HG03196 (cell line): ENCODE data around the gene LAMA2.

ENCODE experiments used
- ATAC-seq: cut with Tn5 transposase; IDR thresholded peaks from one replicate; pipeline ENCODE4 v1.9.1; 2021; ENCODE audit not compliant: unreplicated experiment

Gene LAMA2

GRCh38 chr6:129507059-129507807, 624.3 kb downstream of the LAMA2 start:
- ATAC-seq: no peak

- no peak for ATAC-seq
These were observed 624.9 kb downstream of the LAMA2 start for GRCh38 chr6:129507846-129508245.

DNA sequence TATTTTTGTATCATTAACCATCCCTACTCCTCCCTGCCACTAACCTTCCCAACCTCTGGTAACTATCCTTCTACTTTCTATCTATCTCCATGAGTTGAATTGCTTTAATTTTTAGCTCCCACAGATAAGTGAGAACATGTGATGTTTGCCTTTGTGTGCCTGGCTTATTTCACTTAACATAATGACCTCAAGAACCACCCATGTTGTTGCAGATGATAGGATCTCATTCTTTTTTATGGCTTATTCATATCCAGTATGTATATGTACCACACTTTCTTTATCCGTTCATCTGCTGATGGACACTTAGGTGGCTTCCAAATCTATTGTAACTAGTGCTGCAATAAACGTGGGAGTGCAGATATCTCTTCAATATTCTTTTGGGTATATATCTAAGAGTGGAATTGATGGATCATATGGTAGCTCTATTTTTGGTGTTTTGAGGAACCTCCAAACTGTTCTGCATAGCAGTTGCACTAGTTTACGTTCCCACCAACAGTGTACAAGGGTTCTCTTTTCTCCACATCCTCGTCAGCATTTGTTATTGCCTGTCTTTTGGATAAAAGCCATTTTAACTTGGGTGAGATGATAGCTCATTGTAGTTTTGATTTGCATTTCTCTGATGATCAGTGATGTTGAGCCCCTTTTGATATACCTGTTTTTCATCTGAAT, 625.7 kb downstream of the LAMA2 start:
- ATAC-seq: no peak

DNA sequence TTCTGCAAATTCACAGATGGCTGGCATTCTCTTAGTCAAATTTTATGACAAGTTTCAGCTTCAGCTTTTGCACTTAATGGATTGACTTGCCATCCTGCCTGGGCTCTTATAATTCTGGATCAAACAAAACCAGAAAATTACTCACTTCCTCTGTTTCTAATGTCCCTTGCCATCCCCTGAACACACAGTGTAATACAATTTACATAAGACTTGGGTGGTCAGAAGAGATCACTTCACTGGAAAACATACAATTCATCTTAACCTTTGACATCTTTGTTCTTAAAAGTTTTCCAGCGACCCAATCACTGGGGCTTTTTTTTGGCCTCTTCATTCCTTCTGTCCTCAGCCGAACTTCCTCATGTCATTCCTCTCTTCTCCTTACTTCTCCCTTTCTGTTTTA, 628.0 kb downstream of the LAMA2 start:
- ATAC-seq: no peak

- ATAC-seq: no peak
These were observed 630.5 kb downstream of the LAMA2 start for GRCh38 chr6:129513471-129513870.

DNA sequence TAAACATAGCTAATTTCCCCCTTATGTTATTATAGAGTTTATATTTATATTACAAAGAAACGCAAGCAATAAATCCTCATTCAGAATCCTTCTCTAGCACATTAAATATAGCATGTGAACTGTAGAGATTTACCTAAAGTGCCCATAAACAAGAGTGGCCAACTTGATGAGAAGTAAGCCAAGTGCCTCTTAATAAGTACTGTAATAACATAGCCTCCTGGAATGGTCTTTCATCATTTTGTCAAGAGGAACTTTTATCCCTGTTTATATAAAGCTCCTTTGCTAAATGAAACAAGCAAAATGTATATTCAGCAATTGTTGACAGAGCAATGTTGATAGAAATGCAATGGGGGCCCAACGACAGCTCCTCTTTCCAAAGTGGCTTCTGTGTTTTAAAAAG, 632.1 kb downstream of the LAMA2 start:
- ATAC-seq: no peak

GRCh38 chr6:129516005-129516404, 633.1 kb downstream of the LAMA2 start:
- no peak for ATAC-seq

GRCh38 chr6:129516787-129517186, 633.8 kb downstream of the LAMA2 start:
- ATAC-seq: no peak

DNA sequence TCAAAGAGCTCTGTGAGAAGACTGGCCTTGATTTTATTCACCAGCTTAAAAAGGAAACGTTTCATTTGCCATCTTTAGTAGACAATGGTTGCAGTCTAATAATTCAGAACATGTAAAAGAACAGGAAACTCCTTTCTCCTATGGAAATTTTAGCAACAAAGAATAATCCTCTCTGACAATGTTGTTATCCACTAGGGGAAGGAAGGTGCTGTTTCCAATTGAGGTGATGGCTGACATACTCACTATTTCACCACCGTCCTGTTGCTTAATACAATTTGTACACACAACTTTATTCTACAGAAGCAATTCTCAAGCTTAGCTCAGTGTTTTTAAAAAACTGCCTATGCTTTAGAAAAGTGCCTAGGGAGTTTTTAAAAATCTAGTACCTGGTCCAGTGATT, 634.4 kb downstream of the LAMA2 start:
- no peak for ATAC-seq

DNA sequence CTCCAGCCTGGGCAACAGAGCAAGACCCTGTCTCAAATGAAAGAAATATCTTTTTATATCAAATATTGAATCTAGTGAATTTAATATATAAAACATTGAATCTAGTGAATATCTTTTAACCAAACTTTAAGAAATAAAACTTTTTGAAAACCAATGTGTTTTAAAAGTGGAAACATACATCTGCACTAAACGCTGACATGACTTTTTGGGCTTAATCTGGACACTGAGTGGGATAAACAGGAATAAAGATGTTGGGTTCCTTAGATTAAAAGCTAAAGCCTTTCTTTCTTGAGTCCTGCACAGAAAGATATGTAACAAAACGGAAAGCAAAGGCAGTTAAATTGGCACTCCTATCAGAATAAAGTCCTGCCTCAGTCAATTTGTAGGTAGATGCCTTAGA, 636.8 kb downstream of the LAMA2 start:
- ATAC-seq: no peak

DNA sequence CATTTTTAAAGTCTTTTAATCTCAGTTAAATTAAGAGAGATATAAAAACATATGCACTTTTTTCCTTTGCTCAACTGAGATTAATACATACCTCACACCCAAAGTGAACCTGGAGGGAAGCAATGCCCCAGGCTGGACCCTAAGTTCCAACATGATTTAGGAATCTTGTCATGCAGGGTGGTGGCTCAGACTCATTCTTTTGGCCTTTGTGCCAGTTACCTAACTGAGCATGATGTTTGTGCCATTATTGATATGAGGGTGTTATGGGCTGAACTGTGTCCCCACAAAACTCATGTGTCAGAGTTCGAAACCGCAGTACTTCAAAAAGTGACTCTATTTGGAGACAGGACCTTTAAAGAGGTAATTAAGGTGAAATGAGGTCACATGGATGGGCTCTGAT, 639.0 kb downstream of the LAMA2 start:
- no peak for ATAC-seq

- ATAC-seq: no peak
These were observed 640.9 kb downstream of the LAMA2 start for GRCh38 chr6:129523816-129524215.

DNA sequence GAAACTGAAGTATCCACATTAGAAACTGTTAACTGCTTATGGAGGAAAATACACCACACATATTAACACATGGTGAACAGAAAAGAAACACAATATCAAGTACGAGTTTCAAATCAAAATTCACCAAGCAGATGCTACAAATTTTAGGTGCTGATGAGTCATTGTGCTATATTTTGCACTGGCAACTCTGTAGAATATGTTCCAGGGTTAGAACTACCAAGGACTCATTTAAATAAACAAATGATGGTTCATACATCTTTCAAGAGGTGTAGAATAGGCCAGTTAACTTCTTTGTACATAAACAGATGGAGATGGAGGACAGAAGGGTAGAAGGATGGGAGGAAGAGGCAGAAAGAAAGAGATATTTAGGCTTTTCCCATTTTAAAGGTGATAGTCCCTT, 642.1 kb downstream of the LAMA2 start:
- ATAC-seq: no peak

GRCh38 chr6:129534926-129535325, 652.0 kb downstream of the LAMA2 start:
- ATAC-seq: no peak

GRCh38 chr6:129536271-129536670, 653.3 kb downstream of the LAMA2 start:
- ATAC-seq: no peak

DNA sequence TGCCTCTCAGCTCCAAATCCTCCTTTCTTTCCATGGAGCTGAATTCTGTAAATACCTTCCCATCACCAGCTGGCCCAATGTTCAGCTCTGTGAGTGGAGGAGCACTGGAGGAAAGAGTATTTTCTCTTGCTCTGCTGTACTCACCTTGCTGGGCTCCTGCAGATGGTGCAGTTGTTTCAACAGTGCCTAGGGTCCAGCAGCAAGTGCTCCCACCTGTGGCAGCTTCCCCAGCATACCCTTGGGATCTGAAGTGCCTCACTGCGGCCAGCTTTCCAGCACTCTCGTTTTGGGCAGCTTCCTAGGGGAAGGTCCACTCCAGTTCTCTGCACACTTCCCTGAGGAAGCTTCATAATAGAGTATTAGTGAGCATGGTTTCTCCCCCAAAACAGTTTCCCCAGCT, 656.1 kb downstream of the LAMA2 start:
- no peak for ATAC-seq

GRCh38 chr6:129542705-129543104, 659.8 kb downstream of the LAMA2 start:
- ATAC-seq: no peak

GRCh38 chr6:129543981-129544380, 661.0 kb downstream of the LAMA2 start:
- ATAC-seq: no peak

GRCh38 chr6:129544892-129545612, 662.1 kb downstream of the LAMA2 start:
- ATAC-seq: no peak

GRCh38 chr6:129546702-129547101, 663.8 kb downstream of the LAMA2 start:
- no peak for ATAC-seq

DNA sequence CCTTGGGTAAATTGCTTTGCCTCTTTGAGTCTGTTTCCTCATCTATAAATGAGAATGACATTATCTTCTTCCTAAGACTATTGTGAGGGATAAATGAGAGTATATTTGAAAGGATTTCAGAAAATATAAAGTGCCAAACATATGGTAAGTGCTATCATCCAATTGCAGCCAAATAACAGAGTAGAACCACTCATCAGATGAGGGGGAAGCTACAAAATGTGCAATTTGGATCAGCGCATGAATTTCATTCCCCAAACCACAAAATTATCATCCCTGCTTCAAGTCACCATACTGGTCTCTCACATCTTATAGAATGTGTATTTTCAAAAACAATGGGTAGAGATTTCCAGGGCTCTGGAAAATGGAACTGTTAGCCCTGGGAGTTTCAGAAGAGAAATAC, 668.5 kb downstream of the LAMA2 start:
- ATAC-seq: no peak

- no peak for ATAC-seq
These were observed 669.5 kb downstream of the LAMA2 start for GRCh38 chr6:129552413-129552812.
